ENCODE results near the gene TTC7B. TPM values are rescaled to one million over a fixed set of nuclear protein-coding genes. Genes with fewer than 3 reads are reported as not detected.

The TTC7B gene
- total RNA-seq, 1 donor from 2014 or later, result 83.7 TPM

DNA sequence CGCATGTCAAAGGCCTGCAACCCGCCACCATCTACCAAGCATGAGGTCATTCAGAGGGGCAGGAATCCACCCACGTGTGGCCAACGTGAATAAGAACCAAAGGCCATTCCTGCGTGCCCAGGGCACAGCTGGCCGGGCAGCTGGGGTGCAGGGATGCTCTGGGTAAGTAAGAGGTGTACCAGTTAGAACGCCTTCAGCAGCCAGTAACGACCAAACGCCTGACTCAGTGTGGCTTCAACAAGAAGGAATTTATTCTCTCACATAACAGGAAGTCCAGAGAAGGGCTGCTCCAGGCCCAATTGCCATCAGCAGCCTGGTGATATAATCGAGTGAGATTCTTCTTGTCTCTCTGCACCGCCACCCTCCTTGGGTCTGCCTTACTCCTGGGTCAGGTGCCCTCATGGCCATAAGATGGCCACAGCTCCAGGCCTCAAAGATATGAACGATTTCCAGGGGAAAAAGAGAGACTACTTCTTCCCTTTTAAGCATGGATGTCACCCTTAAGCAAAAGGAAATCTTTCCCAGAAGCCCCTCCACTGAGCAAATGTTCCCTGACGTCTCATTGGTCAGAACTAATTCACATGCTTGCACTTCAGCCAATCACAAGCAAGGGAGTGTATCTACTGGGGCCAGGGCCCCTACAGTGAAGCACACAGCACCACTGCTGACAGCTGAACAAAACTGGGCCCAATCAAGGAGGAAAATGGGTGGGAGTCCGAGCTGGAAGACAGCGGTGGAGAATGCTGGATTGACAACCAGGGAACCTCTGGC, 7.3 kb downstream of the TTC7B start:
- no peak for DNase-seq (ENCODE audit: extremely low read depth, low read depth, low spot score)

DNA sequence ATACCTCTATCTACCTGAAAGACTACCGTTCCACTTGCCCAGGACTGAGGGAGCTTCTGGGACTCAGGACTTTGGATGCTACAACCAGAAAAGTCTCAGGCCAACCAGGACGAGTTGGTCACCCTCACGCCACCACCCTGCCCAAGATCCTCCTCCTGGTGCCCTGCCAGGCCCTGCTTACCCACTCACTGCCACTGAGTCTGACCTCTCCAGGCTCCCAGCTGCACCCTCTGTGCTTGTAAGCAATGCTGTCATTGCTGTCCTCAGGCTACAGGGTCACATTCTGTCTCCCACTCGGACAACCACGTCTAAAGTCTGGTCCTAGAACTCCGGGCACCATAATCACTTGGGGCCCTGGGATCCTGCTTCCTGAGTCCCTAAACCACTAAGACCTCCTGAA, 9.2 kb downstream of the TTC7B start:
- no peak for DNase-seq (ENCODE audit: extremely low read depth, low read depth, low spot score)

DNA sequence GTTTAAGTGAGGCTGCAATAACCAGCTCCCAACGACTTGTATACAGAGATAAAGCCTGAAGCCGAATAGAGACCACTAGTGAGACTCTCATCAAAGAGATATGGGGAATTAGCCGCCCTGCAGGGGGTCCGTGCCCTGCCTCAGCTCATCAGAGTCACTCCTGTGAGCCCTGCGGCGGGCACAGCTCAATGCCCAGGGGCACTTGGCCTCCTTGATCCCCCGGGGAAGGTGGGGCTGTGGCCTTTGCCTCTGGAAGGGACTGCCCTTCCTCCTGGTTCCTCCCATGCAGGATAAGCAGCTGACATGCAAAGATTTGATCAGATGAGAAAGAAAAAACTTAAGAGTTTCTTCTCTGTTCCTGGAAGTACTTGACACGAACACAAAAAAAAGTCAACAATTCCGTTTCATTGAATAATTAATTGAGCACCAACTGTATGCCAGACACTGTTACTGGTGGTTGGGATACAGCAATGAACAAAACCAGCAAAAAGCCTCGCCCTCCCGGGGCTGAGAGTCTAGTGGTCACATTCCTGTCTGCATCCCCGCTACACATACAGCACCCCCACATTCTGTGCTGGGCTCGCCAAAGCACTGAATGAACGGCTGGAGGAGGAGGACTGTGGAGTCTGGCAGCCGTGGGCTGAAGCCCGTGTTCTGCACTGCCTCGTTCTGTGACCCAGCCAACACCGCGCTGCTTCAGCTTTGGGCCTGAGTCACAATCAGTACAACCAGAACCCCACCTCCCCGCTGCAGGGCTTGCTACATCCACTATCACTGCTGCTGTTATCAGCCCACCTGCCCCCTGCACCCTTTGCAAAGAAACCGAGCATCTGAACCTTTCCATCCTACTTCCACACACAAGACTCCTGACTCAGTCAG, 10.3 kb downstream of the TTC7B start:
- DNase-seq (ENCODE audit: extremely low read depth, low read depth, low spot score), result no peak

- DNase-seq (ENCODE audit: extremely low read depth, low read depth, low spot score), result no peak
Observed at GRCh38 chr14:90805084-90805391, 11.2 kb downstream of the TTC7B start.

GRCh38 chr14:90804292-90805083, 11.7 kb downstream of the TTC7B start:
- DNase-seq (ENCODE audit: extremely low read depth, low read depth, low spot score), result no peak

GRCh38 chr14:90803249-90803648, 13.0 kb downstream of the TTC7B start:
- no peak for DNase-seq (ENCODE audit: extremely low read depth, low read depth, low spot score)

- DNase-seq (ENCODE audit: extremely low read depth, low read depth, low spot score), result no peak
Observed at GRCh38 chr14:90799420-90799819, 16.8 kb downstream of the TTC7B start.

GRCh38 chr14:90797919-90798318, 18.3 kb downstream of the TTC7B start:
- DNase-seq (ENCODE audit: extremely low read depth, low read depth, low spot score), result no peak

- DNase-seq (ENCODE audit: extremely low read depth, low read depth, low spot score), result no peak
Observed at GRCh38 chr14:90797451-90797850, 18.8 kb downstream of the TTC7B start.

DNA sequence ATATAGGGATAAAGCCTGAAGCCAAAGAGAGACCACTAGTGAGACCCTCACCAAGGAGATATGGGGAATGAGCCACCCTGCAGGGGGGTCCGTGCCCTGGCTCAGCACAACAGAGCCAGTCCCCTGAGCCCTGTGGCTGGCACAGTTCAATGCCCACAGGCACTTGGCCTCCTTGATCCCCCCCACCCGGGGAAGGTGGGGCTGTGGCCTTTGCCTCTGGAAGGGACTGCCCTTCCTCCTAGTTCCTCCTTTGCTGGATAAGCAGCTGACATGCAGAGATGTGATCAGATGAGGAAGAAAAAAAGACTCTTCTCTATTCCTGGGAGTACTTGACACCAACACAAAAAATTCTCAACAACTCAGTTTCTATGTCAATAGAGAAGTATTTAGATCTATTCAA, 19.9 kb downstream of the TTC7B start:
- DNase-seq (ENCODE audit: extremely low read depth, low read depth, low spot score), result no peak

DNA sequence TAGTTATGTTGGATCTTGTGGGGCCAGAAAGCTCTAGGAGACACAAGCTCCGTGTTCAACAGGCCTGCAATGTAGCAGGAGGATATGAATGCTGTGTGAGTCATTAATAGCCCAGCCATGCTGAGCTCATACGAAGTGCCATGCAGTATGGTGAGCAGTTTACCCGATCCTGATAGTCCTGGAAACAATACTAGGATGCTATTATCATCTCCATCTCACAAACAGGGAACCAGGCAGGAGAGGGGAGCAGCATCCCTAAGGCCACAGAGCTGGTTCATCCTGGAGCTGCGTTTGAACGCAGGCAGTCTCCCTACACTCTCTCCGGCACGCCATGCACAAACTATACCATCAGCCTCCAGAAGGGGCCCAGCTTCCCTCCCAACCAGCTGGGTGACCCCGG, 20.5 kb downstream of the TTC7B start:
- peak; percentile 68 for DNase-seq (ENCODE audit: extremely low read depth, low read depth, low spot score)

- no peak for DNase-seq (ENCODE audit: extremely low read depth, low read depth, low spot score)
Observed at GRCh38 chr14:90791486-90791885, 24.7 kb downstream of the TTC7B start.

DNA sequence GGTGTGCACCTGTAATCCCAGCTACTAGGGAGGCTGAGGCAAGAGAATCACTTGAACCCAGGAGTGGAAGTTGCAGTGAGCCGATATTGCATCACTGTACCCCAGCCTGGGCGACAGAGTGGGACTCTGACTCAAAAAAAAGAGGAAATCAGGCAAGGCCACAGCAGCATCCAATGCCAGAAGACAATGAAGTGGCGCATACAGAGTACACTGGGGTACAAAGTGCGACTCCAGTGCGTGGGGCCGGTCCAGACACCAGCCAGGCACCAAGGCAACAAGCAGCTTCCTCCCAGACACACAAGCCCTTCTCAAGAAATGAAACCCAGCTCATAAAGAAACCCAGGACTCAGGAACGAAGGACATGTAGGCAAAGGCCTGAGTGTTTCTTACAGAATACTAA, 28.2 kb downstream of the TTC7B start:
- DNase-seq (ENCODE audit: extremely low read depth, low read depth, low spot score), result no peak

DNA sequence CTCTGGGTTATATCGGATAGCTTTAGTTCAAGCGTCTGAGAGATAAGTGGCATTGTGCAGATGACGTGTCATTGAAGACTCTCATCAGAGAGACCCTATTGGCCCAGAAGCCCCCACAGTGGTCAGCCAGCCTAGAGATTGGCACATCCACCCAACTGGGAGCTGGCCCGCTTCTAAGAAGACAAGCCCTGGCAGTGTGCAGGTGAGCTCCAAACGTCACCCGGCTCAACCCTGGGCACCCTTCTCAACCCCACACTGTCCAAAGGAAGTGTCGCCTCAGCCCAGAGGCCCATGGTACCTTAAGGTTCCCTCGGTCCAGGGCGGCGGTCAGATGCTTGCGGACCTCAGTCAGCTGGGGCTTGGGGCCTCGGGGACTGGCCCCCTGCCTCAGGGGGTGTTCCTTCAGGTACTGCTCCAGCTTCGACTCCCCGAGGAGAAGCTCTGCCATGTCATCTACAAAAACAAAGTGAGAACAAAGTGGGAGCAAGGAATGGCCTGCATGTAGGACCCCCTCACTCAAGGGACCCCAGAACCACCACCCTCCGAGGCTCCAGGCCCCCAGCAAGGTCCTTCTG, 30.3 kb downstream of the TTC7B start:
- no peak for DNase-seq (ENCODE audit: extremely low read depth, low read depth, low spot score)

GRCh38 chr14:90785471-90785870, 30.8 kb downstream of the TTC7B start:
- no peak for DNase-seq (ENCODE audit: extremely low read depth, low read depth, low spot score)

- DNase-seq (ENCODE audit: extremely low read depth, low read depth, low spot score), result no peak
Observed at GRCh38 chr14:90784621-90785270, 31.5 kb downstream of the TTC7B start.

DNA sequence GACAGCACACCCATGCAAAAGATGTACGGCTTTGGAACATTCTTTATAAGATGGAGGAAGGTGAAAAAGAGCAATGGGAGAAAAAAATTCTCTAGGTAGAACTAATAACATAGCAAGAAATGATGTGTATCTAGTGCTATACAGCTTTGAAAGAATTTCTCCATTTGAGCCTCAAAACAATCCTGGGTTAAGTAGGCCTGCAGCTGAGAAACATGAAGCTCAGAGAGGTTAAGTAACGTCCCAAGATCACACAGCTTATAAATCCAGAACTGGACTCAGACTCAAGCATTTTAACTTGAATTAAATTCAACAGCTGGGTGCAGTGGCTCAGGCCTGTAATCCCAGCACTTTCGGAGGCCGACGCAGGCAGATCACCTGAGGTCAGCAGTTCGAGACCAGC, 32.9 kb downstream of the TTC7B start:
- no peak for DNase-seq (ENCODE audit: extremely low read depth, low read depth, low spot score)

DNA sequence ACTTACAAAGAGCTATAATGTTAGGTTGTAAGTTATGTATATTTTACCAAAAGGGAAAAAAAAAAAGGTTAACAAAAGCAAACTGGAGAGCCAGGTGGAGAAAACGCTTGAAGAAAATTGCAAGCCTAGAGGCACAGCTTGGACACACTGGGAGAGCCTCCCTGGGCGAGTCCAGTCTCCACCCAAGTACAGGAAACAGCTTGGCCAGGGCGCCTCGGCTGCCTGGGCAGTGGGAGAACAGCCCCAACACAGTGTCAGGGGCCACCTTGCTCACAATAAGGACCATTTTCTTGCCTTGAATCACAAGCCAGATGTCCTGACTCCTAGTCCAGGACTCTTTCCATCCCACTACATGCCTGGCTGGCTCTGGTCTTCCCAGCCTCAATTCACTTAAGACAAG, 33.3 kb downstream of the TTC7B start:
- no peak for DNase-seq (ENCODE audit: extremely low read depth, low read depth, low spot score)

GRCh38 chr14:90781876-90782275, 34.4 kb downstream of the TTC7B start:
- no peak for DNase-seq (ENCODE audit: extremely low read depth, low read depth, low spot score)

DNA sequence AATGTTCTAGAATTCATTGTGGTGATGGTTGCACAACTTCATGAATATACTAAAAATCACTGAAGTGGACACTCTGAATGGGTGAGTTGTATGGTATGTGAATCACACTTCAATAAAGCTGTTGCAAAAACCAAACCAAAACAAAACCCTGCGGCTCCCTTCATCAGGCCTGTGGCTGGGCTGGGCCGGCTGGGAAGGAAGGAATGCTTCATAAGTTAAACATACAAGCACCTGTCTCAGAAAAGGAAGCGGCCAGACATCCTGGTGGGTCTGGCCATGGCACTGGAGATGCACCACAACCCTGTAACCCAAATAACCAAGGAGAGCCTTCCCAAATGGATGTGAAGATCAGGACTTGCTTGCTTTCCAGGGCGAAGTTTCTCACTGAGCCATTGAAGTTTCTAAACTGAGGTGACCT, 34.9 kb downstream of the TTC7B start:
- DNase-seq (ENCODE audit: extremely low read depth, low read depth, low spot score), result no peak

GRCh38 chr14:90780519-90780918, 35.7 kb downstream of the TTC7B start:
- no peak for DNase-seq (ENCODE audit: extremely low read depth, low read depth, low spot score)

Measured in glomerular endothelial cell (primary cell).